Uterine smooth muscle cell (primary cell): ENCODE results near the gene RGPD6. TPM values are rescaled to one million over a fixed set of nuclear protein-coding genes. Genes with fewer than 3 reads are reported as not detected.

ENCODE experiments used
- total RNA-seq: library from RNA; depleted of rRNA; stranded (reverse); fragments of >200 nt; gene quantifications from 2 replicates; pipeline ENCODE4 v1.2.3, GENCODE V29; 2014

The RGPD6 gene
- 24.9 and 51.2 TPM in 2 replicates for total RNA-seq

GRCh38 chr2:110576763-110577416, at the start of gene RGPD6:
Gene RGPD6, minus strand, starts transcription at chr2:110577222. Its CDS starts 198 bp downstream, at chr2:110577024.

GRCh38 chr2:110472171-110473058, 104.6 kb downstream of the RGPD6 start, which contains the start of gene LIMS4:
Gene LIMS4, minus strand, starts transcription at chr2:110472816. Its CDS starts 38 bp downstream, at chr2:110472778.

Other genes starting within 250 kb of the RGPD6 start
- 10.0 and 12.5 TPM in 2 replicates for gene LIMS4, start 104.4 kb downstream of the RGPD6 start, total RNA-seq
- gene BUB1, start 100.8 kb upstream of the RGPD6 start, total RNA-seq: 20.4 and 100 TPM in 2 replicates
- gene ACOXL, start 155.4 kb upstream of the RGPD6 start, total RNA-seq: not detected in 2 replicates